Activated T-cell treated with anti-CD3 and anti-CD28 coated beads, Interleukin-2, amount 50 U/mL, for 72 hours (primary cell): ENCODE measurements around the gene FBXL7. TPM values are rescaled to one million over a fixed set of nuclear protein-coding genes. Genes with fewer than 3 reads are reported as not detected.

Experiments used
- ATAC-seq, 2 donors: fragments of 150-1000 bp; cut with Tn5 transposase; replicated peaks in 1 of 2; 2 replicates each; pipeline ENCODE4 v1.10.0; 2021; ENCODE audit warnings: moderate library complexity in 2 of 2, mild to moderate bottlenecking in 1 of 2
- DNase-seq, 2 donors: peaks; one replicate each; pipeline ENCODE4 v3.0.0; 2021 to 2022; ENCODE audit warnings: mixed read lengths in 1 of 2
- H3K27ac Mint-ChIP-seq: one replicate; pipeline ENCODE4 v1.8.0; 2022; ENCODE audit warnings: mild to moderate bottlenecking, moderate library complexity, mixed read lengths
- H3K27me3 Mint-ChIP-seq: one replicate; pipeline ENCODE4 v1.8.0; 2022; ENCODE audit warnings: low read depth, mixed read lengths
- H3K36me3 Mint-ChIP-seq, 2 donors: one replicate each; pipeline ENCODE4 v1.8.0; 2022; ENCODE audit warnings: mixed read lengths in 2 of 2, mild to moderate bottlenecking in 1 of 2; ENCODE audit not compliant: insufficient read depth in 2 of 2
- H3K4me1 Mint-ChIP-seq: one replicate; pipeline ENCODE4 v1.8.0; 2022; ENCODE audit warnings: low read depth, mixed read lengths
- H3K4me3 Mint-ChIP-seq, 2 donors: one replicate each; pipeline ENCODE4 v1.8.0; 2022; ENCODE audit warnings: mild to moderate bottlenecking in 2 of 2, mixed read lengths in 2 of 2, moderate library complexity in 2 of 2
- H3K9me3 Mint-ChIP-seq, 2 donors: one replicate each; pipeline ENCODE4 v1.8.0; 2022; ENCODE audit warnings: mixed read lengths in 2 of 2
- total RNA-seq, 2 donors: library from RNA; stranded (reverse); gene quantifications; one replicate each; pipeline ENCODE4 v1.2.3, GENCODE V29; 2022

FBXL7 gene
- total RNA-seq, 2 donors from 2014 or later, result not detected

GRCh38 chr5:15689836-15690235, 189.9 kb downstream of the FBXL7 start:
- Mint-ChIP-seq H3K9me3 (peaks cover 2 to 5% of the 10 kb centered on the region in 2 donors), H3K27ac (no peak overlapping the region), H3K36me3 (no peaks in the 10 kb centered on the region), H3K27me3 (no peaks in the 10 kb centered on the region), H3K4me1 (no peaks in the 10 kb centered on the region), H3K4me3 (no peak overlapping the region)
- no peak for ATAC-seq
- no peak for DNase-seq

GRCh38 chr5:15690611-15691010, 190.6 kb downstream of the FBXL7 start:
- no peak for DNase-seq
- no peaks in the 10 kb centered on the region for H3K4me1 Mint-ChIP-seq
- ATAC-seq, result no peak
- no peaks in the 10 kb centered on the region for H3K36me3 Mint-ChIP-seq
- H3K27ac Mint-ChIP-seq, result no peak overlapping the region
- H3K9me3 Mint-ChIP-seq, result peaks cover 2% of the 10 kb centered on the region in 2 donors
- no peak overlapping the region for H3K4me3 Mint-ChIP-seq
- no peaks in the 10 kb centered on the region for H3K27me3 Mint-ChIP-seq

- peaks cover 2 to 3% of the 10 kb centered on the region in 2 donors for H3K9me3 Mint-ChIP-seq
- DNase-seq, result no peak
- no peaks in the 10 kb centered on the region for H3K36me3 Mint-ChIP-seq
- H3K4me1 Mint-ChIP-seq, result no peaks in the 10 kb centered on the region
- no peak overlapping the region for H3K27ac Mint-ChIP-seq
- H3K27me3 Mint-ChIP-seq, result no peaks in the 10 kb centered on the region
- ATAC-seq, result no peak
- no peak overlapping the region for H3K4me3 Mint-ChIP-seq
Observed at GRCh38 chr5:15691521-15691920, 191.5 kb downstream of the FBXL7 start.

GRCh38 chr5:15692706-15693381, 192.9 kb downstream of the FBXL7 start:
- DNase-seq (no peak), ATAC-seq (no peak)
- H3K4me3 Mint-ChIP-seq, result no peak overlapping the region
- H3K9me3 Mint-ChIP-seq, result peaks cover 2 to 3% of the 10 kb centered on the region in 2 donors
- no peaks in the 10 kb centered on the region for H3K36me3 Mint-ChIP-seq
- no peaks in the 10 kb centered on the region for H3K27me3 Mint-ChIP-seq
- no peaks in the 10 kb centered on the region for H3K4me1 Mint-ChIP-seq
- H3K27ac Mint-ChIP-seq, result no peak overlapping the region

- Mint-ChIP-seq H3K4me3 (no peak overlapping the region), H3K9me3 (peaks cover 2 to 3% of the 10 kb centered on the region in 2 donors), H3K27ac (no peak overlapping the region), H3K4me1 (no peaks in the 10 kb centered on the region), H3K27me3 (no peaks in the 10 kb centered on the region), H3K36me3 (no peaks in the 10 kb centered on the region)
- DNase-seq (no peak), ATAC-seq (no peak)
Observed at GRCh38 chr5:15693382-15693728, 193.4 kb downstream of the FBXL7 start.

- no peak overlapping the region for H3K27ac Mint-ChIP-seq
- no peak for ATAC-seq
- H3K36me3 Mint-ChIP-seq, result no peaks in the 10 kb centered on the region
Observed at GRCh38 chr5:15693933-15694332, 194.0 kb downstream of the FBXL7 start.

GRCh38 chr5:15694696-15695214, 194.8 kb downstream of the FBXL7 start:
- no peaks in the 10 kb centered on the region for H3K27me3 Mint-ChIP-seq
- H3K9me3 Mint-ChIP-seq, result peaks cover 2 to 3% of the 10 kb centered on the region in 2 donors
- no peaks in the 10 kb centered on the region for H3K36me3 Mint-ChIP-seq
- H3K27ac Mint-ChIP-seq, result no peak overlapping the region
- no peaks in the 10 kb centered on the region for H3K4me1 Mint-ChIP-seq
- no peak for DNase-seq
- ATAC-seq, result no peak
- no peak overlapping the region for H3K4me3 Mint-ChIP-seq

More at GRCh38 chr5:15693933-15694332, 194.0 kb downstream of the FBXL7 start:
- peaks cover 2 to 3% of the 10 kb centered on the region in 2 donors for H3K9me3 Mint-ChIP-seq
- H3K4me3 Mint-ChIP-seq, result no peak overlapping the region
- no peaks in the 10 kb centered on the region for H3K4me1 Mint-ChIP-seq
- DNase-seq, result no peak
- H3K27me3 Mint-ChIP-seq, result no peaks in the 10 kb centered on the region

- Mint-ChIP-seq H3K4me3 (no peak overlapping the region), H3K27me3 (no peaks in the 10 kb centered on the region), H3K36me3 (no peaks in the 10 kb centered on the region), H3K9me3 (peaks cover 2 to 3% of the 10 kb centered on the region in 2 donors), H3K27ac (no peak overlapping the region), H3K4me1 (no peaks in the 10 kb centered on the region)
- no peak for ATAC-seq
- DNase-seq, result no peak
Observed at GRCh38 chr5:15695215-15695731, 195.3 kb downstream of the FBXL7 start.

GRCh38 chr5:15700373-15700772, 200.4 kb downstream of the FBXL7 start:
- H3K27ac Mint-ChIP-seq, result no peak overlapping the region
- H3K9me3 Mint-ChIP-seq, result peaks cover 2 to 5% of the 10 kb centered on the region in 2 donors
- no peak overlapping the region for H3K4me3 Mint-ChIP-seq
- H3K27me3 Mint-ChIP-seq, result no peaks in the 10 kb centered on the region
- H3K36me3 Mint-ChIP-seq, result no peaks in the 10 kb centered on the region
- H3K4me1 Mint-ChIP-seq, result no peaks in the 10 kb centered on the region
- DNase-seq (no peak), ATAC-seq (no peak)

- H3K9me3 Mint-ChIP-seq, result peaks cover 4 to 7% of the 10 kb centered on the region in 2 donors
- DNase-seq (no peak), ATAC-seq (no peak)
- no peaks in the 10 kb centered on the region for H3K4me1 Mint-ChIP-seq
- H3K27ac Mint-ChIP-seq, result no peak overlapping the region
- no peaks in the 10 kb centered on the region for H3K36me3 Mint-ChIP-seq
- no peak overlapping the region for H3K4me3 Mint-ChIP-seq
- H3K27me3 Mint-ChIP-seq, result no peaks in the 10 kb centered on the region
Observed at GRCh38 chr5:15702102-15702501, 202.1 kb downstream of the FBXL7 start.

GRCh38 chr5:15703901-15704300, 203.9 kb downstream of the FBXL7 start:
- no peak overlapping the region for H3K4me3 Mint-ChIP-seq
- no peak for ATAC-seq

GRCh38 chr5:15704397-15704947, 204.5 kb downstream of the FBXL7 start:
- no peaks in the 10 kb centered on the region for H3K27me3 Mint-ChIP-seq
- no peak for ATAC-seq
- no peaks in the 10 kb centered on the region for H3K4me1 Mint-ChIP-seq
- no peak overlapping the region for H3K4me3 Mint-ChIP-seq
- DNase-seq, result no peak
- H3K27ac Mint-ChIP-seq, result no peak overlapping the region
- H3K9me3 Mint-ChIP-seq, result peaks cover 7 to 11% of the 10 kb centered on the region in 2 donors
- no peaks in the 10 kb centered on the region for H3K36me3 Mint-ChIP-seq

More at GRCh38 chr5:15703901-15704300, 203.9 kb downstream of the FBXL7 start:
- Mint-ChIP-seq H3K9me3 (peaks cover 7 to 11% of the 10 kb centered on the region in 2 donors), H3K36me3 (no peaks in the 10 kb centered on the region), H3K27ac (no peak overlapping the region), H3K27me3 (no peaks in the 10 kb centered on the region), H3K4me1 (no peaks in the 10 kb centered on the region)
- DNase-seq, result no peak

- Mint-ChIP-seq H3K4me1 (no peaks in the 10 kb centered on the region), H3K36me3 (no peaks in the 10 kb centered on the region), H3K27me3 (no peaks in the 10 kb centered on the region), H3K4me3 (no peak overlapping the region), H3K9me3 (peaks cover 10 to 12% of the 10 kb centered on the region in 2 donors), H3K27ac (no peak overlapping the region)
- DNase-seq (no peak), ATAC-seq (no peak)
Observed at GRCh38 chr5:15707631-15708030, 207.7 kb downstream of the FBXL7 start.
